ENCODE results near the gene ITGA7.

Gene ITGA7

DNA sequence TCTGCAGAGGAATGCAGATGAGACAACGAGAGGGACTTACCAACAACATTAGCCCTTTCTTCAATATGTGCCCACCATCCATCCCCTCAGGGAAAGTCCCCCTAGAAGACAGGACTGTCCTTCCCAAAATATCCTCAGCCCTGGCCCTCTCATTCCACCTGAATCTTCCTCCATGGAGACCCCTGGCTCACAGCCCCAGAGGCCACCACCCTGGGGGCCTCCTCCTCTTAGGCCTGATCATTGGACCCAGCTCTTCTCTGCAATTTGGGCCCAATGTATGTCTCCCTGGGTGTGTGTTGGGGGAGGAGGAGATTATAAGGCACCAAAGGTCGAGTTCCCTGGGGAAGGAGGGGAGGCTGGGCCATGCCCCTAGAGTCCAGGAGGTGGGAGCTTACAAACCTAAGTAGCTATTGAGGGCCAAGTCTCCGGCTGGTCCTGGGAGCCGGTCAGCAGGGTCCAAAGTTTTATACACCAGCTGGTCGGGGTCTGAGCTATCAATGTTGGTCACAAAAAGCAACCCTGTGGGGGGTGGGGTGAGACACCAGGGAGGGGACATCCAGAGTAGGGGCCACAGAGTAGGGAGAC is 8.1 kb downstream of the ITGA7 start:
- DNase-seq = no peak

DNA sequence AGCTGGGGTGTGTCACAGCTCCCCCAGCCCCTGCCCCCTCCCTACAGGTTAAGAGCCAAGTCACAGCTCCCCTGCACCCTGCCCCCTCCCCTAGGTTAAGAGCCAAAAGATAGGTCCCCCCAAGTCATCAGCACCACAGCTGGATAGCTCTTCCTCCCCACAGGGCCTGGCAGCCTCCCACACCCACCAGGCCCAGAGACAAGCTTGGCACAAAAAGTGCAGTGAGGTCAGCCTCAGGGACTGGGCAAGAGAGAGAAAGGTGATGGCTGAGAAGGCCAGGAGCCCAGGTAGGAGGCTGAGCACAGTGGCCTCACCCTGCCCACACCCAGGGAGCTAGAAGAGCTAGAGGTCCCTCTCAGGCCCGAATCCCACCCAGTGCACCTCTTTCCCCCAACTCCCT is 8.7 kb downstream of the ITGA7 start:
- no peak for DNase-seq

DNA sequence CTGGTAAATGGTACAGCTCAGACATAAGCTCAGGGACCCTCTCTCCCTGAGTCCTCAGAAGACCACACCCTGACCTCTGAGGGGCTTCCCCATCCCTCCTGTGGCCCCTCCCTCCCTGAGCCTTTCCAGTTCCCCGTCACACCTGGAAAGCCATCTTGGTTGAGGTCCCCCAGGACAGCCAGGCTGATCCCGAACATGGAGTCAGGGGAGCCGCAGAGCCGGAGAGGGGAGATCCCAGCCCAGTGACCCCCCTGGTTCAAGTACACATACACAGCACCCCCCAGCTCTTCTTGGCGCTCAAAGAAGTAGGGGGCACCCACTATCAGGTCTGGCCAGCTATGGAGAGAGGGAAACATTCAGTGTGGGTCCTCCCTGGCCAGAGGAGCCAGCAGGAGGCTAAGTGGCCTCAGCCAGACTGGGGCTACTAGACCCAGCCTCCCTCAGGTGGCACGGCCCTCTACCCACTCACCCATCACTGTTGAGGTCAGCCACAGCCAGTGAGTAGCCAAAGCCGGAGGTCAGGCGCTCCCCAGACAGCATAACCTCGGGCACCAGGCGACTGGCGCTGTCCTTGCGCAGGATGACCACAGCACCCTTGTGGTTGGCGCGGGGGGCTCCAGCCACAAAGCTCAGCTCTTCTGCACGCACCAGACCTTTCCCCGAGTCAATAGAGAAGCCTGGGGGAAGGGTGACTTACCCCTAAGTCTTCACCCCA is 9.3 kb downstream of the ITGA7 start:
- no peak for DNase-seq

DNA sequence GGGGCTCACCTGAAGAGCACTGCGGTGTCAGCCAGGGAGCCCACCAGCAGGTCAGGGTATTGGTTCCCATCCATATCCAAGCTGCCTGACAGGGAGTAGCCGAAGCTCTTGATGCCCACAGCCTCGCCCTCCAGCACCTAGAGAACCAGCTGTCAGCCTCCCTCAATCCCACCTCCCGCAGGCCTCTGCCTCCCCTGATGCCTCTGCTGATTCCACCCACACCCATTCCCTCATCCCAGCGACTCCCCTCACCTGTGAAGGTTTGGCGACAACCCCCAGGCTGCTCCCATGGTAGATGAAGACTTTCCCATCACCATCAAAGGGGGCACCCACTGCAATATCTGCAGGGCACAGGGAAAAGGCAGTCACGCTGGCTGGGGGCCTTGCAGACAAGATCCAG is 10.0 kb downstream of the ITGA7 start:
- no peak for DNase-seq

DNA sequence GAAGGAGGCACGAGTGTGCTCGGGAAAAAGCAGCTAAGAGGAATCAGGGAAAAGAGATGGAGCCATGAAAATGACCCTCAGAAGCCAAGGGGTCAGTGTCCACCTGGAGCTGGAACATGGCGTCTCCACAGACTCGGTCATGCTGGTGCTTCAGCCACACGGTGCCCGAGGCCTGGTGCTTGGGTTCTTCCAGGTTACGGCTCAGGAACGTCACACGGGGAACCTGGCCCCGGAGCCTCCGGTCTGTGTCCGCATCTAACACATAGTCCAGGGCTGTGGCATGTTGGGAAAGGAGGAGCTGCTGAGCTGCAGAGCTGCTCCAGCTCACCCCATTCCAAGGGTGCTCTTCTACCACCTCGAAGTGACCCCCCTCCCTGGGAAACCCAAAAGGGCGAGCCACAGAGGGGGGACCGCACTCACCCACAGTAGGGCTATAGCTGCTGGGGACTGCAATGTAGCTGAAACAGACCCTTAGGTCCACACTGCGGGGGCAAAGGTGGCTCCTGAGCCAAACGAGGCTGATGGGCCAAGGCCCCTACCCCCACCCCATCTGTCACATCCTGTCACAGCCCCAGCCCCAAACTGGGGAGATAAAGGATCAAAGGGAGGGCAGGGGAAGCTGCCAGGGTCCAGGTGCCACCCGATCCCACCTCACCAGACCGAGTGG is 10.8 kb downstream of the ITGA7 start:
- no peak for DNase-seq

DNA sequence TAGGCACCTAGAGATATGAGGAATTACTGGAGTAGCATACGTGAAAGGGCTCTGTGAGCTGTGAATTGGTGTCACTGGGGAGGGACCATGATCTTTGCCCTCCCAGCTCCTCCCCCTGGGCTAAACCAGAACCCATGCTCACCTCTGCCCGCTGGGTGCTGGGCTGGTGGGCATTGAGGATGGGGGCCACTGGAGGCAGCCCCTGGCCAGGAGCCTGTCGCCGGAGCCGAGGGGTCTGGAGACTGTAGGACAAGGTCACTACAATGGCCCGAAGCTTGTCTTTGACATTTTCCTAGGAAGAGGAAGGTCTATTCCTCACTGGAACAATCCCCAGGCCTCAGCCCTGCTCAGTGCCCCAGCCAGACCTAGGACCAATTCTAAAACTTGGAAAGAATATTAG is 11.6 kb downstream of the ITGA7 start:
- no peak for DNase-seq

DNA sequence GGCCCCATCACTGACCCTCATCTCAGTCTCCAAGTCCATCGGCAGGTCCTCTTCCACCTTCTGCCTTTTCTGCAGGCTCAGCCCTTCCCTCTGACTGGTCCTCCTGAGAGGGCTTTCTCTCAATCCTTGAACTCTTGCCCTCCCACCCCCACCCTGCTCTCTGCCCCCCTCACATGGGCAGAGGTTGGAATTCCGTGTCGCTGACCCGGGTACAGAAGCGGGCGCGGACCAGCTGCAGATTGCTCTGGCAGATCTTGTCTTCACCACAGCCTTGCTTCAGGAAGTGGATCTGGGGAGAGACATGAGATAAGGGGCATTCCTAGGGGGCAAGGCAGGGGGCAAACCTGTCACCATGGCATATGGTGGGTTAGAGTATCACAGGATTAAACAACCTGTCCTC is 12.4 kb downstream of the ITGA7 start:
- DNase-seq = no peak

DNA sequence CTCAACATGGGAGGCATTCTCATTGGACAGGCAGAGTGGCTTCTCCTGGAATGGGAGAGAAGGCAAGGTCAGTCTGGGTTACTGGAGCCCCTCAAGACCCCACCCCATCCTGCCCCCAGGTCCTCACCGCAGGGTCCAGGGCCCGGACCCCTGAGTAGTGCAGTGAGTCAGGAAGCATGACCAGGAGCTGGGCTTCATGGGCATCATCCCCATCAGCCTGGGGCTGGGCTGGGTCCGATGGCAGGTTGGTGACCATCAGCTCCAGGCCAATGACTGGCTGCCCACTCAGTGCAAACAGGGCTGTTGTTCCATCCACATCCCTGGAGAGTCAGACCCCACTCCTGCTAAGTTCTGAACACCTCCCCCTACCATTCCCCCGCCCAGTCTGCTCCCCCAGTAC is 13.1 kb downstream of the ITGA7 start:
- DNase-seq = no peak

DNA sequence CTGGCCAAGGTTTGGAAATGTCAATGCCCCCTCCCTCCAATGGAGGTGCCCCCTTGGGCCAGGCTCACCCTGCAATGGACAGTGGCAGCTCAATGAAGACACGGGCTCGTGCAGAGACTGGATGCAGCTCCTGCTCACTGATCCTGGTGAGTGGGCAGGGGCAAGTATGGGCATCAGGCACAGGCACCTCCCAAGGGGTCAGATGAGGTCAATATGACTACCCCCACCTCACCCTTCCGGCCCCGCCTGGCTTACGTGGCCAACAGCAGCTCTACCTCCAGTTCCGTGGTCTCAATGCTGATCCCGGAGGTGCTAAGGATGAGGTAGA is 13.6 kb downstream of the ITGA7 start:
- DNase-seq = no peak

DNA sequence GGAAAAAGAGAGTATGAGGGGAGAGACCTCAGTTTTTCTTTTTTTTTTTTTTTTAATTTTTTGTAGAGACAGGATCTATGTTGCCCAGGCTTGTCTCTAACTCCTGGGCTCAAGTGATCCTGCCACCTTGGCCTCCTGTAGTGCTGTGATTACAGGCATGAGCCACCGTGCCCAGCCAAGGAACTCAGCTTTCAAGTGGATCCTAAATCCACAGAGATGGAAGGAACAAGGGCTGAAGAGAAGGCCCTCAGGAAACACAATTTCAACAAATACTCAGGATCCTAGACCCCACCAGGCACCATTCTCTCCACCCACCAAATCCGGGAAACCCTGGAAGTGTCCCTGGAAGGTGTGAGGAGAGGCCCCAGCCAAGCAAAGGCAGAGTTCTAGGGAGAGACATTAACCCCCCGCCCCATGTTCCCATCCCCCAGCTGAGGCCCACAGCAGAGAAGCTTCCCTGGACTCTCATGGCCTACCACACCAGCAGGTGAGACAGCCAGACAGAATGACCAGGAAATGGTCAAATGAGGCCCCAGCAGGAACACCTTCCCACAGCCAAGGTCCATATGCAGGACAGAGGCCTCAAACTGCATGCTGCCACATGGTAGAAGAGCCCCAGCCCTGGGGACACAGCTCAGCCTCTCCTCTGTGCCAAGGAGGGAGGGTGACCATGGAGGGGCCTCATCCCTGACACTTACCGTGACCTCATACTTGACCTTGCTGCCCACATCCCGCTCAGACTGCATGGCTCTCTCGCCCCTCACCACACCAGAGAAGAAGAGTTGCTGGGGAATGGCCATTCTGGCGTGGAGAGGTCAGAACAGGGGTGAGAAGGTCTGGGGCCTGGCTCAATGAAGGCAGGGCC is 14.1 kb downstream of the ITGA7 start:
- no peak for DNase-seq

DNA sequence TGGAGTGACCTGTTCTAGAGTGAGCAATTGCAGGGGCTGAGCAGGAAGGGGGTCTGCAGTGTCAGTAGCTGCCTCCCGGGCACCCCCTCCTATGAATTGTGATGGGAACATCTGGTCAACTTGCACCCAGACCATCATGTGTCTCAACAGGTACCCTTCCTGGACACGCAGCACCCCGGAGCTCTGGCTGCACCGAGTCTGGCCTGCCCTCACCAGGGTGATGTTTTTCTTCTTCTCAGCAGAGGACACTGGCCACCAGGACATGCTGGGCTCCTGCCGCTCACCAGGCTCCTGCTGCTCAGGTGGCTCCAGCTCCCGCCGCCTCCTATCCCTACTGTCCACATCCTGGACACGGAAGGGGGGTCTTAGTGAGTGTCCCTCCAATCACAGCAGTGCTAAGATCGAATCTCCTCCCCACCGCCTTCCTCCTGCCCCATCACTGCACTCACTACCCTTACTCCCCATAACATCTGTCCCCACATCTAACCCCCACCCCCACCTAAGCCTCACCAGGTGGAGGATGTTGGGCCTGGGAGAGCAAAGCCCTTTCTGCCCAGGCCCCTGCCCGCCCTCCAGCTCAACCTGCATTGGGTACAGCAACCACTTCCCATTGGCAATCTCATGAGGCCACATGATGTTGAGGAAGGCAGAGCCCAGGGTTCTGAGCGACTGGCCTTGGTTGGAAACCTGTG is 14.9 kb downstream of the ITGA7 start:
- no peak for DNase-seq

DNA sequence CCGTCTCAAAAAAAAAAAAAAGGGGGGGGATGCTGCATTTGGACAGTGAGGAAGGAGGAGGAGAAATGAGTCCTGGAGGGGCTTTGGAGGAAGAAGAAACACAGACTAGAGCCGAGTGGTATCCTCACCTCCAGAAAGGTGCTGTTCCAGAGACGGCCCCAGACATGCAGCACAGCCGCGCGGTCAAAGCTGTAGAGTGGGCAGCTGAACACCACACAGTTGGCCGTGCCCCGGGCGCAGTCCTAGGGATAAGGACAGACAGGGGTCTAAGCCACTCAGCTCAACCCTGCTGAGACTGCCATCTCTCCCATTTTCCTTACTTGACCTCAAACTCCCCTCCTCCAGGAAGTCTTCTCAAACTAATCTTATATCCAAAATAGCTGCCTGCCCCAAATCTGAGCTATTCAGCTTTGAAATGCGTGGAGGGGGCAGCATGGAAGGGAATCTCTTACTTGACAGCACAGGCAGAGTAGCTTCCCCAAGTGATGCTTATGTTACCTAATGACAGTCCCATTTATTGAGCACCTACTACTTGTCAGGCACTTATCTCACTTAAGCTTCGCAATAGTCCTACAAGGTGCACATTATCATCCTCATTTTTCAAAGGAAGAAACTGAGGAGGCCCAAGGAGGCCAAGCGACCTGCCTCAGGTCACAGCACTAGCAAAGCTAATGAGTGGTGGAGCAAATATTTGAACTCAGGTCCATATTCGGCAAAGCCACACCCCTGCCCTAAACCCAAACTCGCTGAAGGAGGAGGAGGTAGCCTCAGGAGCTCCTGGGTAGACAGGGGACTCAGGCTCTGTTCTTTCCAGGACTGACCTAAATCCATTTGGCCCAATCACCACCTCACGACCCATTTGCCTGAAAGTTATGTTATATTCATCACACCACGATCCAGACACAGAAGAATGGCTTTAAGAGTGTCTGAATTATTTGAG is 18.7 kb downstream of the ITGA7 start:
- DNase-seq = no peak

DNA sequence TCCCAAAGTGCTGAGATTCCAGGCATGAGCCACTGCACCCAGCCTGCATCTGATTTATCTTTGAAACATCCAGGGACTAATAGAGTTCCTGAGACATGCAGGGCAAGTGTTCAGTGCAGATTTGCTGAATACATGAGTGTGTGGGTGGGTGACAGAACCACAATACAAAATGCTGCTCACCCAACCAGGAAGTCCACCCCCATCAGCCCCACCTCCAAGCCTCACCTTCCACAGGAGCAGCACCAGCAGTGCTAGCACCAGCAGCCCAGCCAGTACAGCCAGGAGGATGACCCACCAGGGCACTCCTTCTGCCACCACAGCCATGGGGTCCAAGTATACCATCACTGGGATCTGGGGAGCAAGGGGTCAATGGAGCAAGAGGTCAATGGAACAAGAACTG is 20.0 kb downstream of the ITGA7 start:
- peak; percentile 16 for DNase-seq

DNA sequence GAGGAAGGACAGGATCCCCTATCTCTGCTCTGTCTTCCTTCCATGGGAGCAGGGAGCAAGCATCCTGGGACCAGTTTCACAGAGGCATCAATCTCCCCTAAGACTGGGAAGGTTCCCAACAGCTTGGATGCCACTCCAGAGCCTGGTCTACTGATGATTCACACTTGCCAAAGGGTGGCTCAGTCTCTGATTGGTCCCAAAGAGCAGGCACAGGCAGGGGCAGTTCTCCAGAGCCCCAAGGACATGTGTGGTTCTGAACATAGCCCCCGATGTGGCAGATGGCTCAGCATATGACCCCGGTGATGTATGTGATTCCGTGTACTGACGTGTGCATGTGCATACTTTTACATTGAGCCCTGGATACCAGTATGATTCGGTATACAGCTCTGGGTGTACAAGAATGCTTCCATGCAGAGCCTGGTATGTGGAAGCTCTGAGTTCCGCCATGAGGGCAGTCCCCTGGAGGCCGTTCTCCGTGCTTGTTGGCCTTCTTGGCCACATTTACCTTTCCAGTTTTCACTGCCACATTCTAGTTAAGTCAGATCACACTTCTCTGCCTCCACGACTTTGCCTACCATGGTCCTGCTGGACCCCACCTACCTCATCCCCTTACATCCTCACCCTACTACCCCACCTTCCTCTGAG is 21.2 kb downstream of the ITGA7 start:
- no peak for DNase-seq

DNA sequence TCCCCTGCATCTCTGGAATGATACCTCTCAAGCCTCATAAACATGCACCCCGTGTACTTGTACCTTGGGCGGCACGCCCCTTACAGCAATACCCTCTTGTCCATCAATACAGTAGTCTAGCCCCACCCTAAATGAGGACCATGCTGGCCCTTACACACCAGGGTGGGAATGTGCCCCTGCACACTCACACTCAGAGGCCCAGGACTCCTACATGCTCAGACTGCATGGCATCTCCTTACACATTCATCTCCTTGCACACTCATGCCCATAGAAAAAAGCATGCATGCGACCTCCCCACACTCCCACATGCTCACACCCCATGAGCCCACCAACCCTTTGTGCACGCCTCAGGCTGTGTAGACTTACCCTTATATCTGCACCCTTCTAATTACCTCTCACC is 22.0 kb downstream of the ITGA7 start:
- DNase-seq = no peak

DNA sequence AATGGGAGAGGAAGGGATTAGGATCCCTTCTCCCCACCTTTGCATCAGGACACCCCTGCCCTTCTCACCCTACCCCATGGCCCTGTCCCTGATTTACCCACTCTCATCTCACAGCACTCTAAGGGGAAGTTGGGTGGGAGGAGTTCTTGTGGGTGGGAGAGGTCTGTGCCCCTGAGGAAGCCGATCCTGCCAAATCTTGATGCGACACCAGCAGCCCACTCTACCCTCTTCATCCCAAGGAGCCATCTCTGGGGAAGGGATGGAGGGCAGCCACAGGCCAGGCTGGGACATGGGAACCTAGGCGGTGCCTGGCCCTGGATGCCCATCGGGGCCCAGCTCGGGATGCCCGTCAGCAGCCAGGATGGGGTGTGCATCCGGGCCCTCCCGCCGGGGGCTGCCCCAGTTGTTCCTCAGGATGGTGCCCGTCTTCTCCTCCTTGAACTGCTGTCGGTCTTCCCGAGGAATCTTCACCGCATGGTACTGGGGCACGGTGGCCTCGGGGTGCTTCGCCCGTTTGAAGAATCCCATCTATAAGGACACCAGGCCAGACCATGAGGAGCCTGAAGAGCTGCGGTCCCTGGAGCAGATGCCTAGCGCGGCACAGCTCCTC is 22.8 kb downstream of the ITGA7 start:
- DNase-seq = no peak

DNA sequence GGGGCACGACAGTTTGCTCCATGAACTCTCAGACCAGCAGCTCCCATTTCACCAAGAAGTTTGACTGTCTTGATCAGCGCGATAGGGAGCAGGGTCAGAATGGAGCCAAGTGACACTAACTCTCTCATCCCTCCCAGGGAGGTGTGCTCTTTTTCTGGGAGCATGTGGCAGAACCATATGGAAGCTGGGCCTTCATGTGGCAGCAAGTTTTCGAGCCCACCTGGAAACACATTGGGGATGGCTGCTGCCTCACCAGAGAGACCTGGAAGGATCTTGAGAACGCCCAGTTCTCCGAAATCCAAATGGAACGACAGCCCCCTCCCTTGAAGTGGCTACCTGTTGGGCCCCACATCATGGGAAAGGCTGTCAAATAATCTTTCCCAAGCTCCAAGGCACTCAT is 24.0 kb downstream of the ITGA7 start:
- DNase-seq = no peak

DNA sequence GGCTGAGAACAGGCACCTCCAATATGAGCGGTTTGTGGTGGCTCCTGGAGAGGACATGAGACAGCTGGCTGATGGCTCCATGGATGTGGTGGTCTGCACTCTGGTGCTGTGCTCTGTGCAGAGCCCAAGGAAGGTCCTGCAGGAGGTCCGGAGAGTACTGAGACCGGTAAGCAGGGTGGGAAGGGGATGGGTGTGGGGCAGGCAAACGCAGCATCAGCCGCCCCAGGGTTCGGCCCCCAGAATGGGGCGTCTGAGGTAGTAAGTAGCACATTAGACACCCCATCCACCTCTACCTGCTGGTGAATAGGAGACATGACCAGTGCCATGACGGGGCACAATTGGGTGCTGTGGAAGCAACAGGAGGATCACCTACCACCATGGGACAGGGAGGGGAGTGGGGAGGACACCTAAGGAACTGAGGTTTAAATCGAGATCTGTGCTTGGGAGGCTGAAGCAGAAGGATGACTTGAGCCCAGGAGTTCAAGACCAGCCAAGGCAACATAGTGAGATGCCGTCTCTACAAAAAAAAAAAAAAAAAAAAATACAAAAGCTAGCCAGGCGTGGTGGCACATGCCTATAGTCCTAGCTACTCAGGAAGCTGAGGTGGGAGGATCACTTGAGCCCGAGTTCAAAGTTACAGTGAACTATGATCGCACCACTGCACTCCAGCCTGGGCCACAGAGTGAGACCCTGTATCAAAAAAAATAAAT is 25.5 kb downstream of the ITGA7 start:
- DNase-seq = no peak

DNA sequence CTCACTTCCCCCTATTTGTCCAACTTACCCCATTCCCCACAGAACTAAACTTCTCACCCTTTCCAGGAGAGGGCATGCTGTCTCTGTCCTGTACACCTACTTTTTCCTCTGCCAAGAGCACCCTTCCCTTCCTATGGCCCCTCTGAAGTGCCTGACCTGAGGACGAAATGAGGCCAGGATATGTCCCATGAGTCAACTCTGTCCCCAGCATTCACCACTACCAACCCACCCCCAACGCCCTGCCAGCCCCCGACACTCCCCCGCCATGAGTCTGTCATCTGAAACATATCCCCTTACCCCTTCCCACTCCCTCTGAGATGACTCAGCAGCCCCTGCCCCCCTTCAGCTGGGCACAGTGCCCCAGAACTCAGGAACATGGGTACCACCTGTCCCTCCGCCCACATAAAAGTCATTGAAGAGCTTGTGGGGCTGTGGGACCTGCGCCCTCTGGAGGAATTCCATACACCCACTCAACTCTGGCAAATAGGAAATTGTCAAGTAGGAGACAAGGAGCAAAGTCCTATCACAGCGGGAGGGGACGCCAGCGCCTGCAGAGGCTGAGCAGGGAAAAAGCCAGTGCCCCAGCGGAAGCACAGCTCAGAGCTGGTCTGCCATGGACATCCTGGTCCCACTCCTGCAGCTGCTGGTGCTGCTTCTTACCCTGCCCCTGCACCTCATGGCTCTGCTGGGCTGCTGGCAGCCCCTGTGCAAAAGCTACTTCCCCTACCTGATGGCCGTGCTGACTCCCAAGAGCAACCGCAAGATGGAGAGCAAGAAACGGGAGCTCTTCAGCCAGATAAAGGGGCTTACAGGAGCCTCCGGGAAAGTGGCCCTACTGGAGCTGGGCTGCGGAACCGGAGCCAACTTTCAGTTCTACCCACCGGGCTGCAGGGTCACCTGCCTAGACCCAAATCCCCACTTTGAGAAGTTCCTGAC is 26.3 kb downstream of the ITGA7 start:
- no peak for DNase-seq

Measured in activated CD4-positive, alpha-beta T cell treated with anti-CD3 and anti-CD28 coated beads, Interleukin-2, amount 50 U/mL, for 16 hours (primary cell).